Neural progenitor cell (in vitro differentiated cells): ENCODE data around the gene GLIPR1.

Experiments
- EZH2 ChIP-seq: fragments of 200-600 bp; sonication (generic); IDR thresholded peaks from 2 replicates; pipeline ENCODE4 v1.6.1; 2017; ENCODE audit warnings: antibody characterized with exemption, mild to moderate bottlenecking, moderate library complexity
- EZH2phosphoT487 ChIP-seq: fragments of 200-600 bp; sonication (generic); IDR thresholded peaks from 2 replicates; pipeline ENCODE4 v1.6.1; 2017; ENCODE audit warnings: antibody characterized with exemption
- TF ChIP-seq, protein P1 (sequence below): fragments of 200-600 bp; sonication (generic); IDR thresholded peaks from 2 replicates; pipeline ENCODE4 v1.5.1; 2017; ENCODE audit warnings: antibody characterized with exemption, mild to moderate bottlenecking

DNA sequence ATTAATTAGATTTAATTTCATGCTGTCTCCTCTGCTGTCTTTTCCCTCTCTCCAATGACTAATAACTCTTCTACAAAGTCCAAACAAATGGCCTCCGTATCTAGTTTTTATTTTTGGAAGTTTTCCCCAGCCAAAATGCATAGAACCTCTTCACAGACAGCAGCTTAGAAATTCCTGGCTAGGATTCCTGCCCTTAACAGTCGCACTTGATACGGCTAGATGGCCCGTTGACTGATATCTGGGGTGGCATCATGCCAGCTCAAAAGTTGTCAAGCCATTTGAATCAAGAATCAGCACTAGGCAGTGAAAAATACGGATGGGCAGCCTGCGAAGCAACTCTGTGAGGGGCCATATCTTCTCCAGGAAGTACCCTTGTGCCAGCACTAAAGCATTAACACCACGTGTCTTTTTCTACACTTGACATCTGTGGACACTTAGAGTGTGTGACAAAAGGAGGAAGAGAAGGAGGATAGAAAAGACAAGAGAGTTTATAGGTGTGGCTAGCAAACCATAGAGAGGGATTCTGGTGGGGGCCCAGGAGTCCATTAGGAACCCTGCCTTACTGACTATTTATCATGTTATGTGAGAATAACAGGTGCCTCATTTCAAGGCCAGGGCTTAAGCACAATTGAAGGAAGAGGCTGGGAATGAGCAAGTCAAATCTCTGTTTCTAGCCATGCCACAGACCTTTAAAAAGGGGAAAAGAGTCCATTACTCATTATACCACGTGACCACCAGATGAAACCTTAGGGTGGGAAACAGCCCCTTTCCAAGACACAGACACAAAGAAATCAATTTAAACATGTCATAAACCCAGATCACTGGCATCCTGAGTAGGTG is 70.1 kb downstream of the GLIPR1 start:
- TF ChIP-seq, protein P1, sequence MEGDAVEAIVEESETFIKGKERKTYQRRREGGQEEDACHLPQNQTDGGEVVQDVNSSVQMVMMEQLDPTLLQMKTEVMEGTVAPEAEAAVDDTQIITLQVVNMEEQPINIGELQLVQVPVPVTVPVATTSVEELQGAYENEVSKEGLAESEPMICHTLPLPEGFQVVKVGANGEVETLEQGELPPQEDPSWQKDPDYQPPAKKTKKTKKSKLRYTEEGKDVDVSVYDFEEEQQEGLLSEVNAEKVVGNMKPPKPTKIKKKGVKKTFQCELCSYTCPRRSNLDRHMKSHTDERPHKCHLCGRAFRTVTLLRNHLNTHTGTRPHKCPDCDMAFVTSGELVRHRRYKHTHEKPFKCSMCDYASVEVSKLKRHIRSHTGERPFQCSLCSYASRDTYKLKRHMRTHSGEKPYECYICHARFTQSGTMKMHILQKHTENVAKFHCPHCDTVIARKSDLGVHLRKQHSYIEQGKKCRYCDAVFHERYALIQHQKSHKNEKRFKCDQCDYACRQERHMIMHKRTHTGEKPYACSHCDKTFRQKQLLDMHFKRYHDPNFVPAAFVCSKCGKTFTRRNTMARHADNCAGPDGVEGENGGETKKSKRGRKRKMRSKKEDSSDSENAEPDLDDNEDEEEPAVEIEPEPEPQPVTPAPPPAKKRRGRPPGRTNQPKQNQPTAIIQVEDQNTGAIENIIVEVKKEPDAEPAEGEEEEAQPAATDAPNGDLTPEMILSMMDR = no peak
- no peak for TF ChIP-seq EZH2phosphoT487
- TF ChIP-seq EZH2 = no peak
